GM18909 (cell line): Measurements from ENCODE around the gene SPECC1L.

ENCODE experiments used
- ATAC-seq: cut with Tn5 transposase; IDR thresholded peaks from one replicate; pipeline ENCODE4 v1.9.1; 2021; ENCODE audit warnings: mild to moderate bottlenecking; ENCODE audit not compliant: unreplicated experiment, poor library complexity

The SPECC1L gene

DNA sequence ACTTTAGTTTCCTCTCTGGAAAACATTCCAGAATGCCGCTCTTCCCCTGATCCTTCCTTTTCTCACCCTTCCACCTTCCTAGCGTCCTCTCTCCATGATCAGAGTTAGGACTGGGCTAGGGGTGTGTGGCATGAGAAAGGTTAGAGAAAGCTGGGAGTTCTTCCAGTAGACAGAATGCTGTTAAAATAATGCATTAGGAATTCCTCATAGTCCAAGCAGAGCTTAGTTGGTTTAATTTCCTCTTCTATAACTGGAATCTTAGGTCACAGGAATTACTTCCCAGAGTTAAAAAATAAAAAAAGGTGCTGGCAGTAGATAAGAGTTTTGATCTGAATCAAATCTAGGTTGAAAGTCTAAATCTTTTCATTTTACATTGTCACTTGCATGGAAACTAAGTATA, 119.5 kb downstream of the SPECC1L start:
- ATAC-seq, result no peak

GRCh38 chr22:24390576-24390975, 119.9 kb downstream of the SPECC1L start:
- ATAC-seq, result no peak

DNA sequence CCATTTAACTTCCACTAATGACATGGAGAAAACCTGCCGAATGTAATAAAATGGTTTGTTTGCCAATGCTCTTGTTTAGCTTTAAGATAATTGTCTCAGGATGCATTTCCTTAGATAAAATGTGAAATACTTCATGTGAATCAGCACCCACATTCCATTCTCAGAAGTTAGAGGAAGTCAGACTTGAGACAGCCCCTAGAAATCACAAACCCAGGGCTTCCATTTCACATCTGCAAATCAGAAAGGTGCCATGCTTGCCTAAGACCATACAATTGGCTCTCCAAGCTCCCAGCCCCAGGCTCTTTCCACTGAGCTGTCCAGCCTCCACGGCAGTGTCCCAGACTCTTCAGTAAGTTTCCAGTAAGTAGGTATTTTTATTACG, 121.2 kb downstream of the SPECC1L start:
- no peak for ATAC-seq

DNA sequence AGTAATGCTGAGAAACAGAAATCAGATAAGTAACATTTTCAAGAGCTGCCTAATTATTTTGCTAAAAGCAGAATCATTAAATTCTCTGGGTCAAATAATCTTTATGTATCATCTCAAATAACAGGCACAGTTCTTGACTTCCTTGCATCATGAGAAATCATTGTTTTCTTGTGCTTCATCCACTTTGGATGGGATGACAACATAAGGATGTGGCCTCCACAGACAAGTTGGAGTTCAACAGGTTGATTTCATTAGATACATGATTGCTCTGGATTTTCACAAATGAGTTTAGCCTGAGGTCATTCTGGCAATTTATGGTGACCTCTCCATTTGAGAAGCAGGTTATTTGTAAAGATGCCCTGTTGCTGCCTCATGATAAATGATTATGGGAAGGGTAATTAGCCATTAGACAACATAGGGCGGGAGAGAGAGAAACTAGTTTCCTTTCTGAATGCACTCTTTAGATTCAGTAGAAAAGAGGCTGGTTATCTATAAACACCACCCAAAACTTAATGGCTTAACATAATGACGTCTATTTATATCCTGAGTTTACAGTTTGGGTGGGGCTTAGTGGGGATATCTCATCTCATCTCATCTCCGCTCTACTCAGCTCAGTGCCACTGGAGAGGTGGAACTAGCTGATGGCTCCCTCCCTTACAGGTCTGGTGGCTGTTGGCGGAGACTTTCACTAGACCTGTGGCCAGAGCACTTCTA, 121.7 kb downstream of the SPECC1L start:
- ATAC-seq, result no peak

GRCh38 chr22:24393012-24393559, 122.5 kb downstream of the SPECC1L start:
- no peak for ATAC-seq

- no peak for ATAC-seq
Measured at GRCh38 chr22:24393848-24394247, 123.2 kb downstream of the SPECC1L start.

DNA sequence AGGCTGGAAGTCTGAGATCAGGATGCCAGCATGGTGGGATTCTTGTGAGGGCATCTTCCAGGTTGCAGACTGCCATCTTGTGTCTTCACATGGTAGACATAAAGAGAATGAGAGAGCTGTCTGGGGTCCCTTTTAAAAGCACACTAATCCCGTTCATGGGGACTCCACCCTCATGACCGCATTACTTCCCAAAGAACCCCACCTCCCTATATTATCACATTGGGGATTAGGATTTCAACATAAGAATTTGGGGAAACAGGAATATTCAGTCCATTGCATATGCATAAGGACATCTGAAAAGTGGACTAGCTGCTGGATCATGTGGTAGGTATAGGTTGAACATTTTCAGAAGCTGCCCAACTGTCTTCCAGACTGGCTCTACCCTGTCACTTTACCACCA, 123.6 kb downstream of the SPECC1L start:
- ATAC-seq, result no peak

- no peak for ATAC-seq
Measured at GRCh38 chr22:24398409-24398808, 127.8 kb downstream of the SPECC1L start.

GRCh38 chr22:24400034-24400725, 129.5 kb downstream of the SPECC1L start:
- no peak for ATAC-seq

- no peak for ATAC-seq
Measured at GRCh38 chr22:24400726-24401596, 130.3 kb downstream of the SPECC1L start.

- ATAC-seq, result no peak
Measured at GRCh38 chr22:24401931-24402367, 131.3 kb downstream of the SPECC1L start.

DNA sequence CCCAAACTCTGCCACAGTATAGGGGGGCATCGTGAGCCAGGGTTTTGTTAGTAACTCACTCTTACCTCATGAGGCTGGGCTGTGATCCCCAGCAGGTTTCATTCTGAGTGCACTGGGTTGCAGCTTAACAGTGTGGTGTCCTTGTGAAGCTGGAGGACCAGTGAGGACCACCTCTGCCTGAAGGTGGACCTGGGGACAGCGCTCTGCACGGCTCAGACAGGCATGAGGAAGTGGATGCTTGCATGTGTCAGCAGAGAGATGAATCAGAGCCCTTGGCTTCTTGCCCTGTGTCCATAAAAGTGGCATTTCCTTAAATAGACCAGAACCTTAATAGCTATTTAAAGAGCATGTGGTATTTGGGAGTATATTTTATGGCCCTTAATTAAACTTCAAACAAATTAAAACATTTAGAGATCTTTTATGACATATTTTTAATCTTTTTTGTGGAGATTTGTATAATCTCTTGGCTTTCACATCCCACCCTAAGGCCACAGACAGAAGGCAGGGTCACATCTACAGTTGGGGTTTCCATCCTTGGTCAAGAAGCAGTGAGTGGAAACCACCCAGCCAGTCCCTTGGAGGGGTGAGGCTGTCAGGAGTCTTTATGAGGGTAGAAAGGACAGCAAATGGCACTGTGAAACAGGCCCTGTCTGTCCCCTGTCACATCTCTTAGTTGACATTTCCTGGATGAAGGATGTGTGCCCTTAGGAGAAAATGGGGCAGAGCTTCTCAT, 132.0 kb downstream of the SPECC1L start:
- peak; percentile 39 for ATAC-seq

- no peak for ATAC-seq
Measured at GRCh38 chr22:24403346-24403745, 132.7 kb downstream of the SPECC1L start.

DNA sequence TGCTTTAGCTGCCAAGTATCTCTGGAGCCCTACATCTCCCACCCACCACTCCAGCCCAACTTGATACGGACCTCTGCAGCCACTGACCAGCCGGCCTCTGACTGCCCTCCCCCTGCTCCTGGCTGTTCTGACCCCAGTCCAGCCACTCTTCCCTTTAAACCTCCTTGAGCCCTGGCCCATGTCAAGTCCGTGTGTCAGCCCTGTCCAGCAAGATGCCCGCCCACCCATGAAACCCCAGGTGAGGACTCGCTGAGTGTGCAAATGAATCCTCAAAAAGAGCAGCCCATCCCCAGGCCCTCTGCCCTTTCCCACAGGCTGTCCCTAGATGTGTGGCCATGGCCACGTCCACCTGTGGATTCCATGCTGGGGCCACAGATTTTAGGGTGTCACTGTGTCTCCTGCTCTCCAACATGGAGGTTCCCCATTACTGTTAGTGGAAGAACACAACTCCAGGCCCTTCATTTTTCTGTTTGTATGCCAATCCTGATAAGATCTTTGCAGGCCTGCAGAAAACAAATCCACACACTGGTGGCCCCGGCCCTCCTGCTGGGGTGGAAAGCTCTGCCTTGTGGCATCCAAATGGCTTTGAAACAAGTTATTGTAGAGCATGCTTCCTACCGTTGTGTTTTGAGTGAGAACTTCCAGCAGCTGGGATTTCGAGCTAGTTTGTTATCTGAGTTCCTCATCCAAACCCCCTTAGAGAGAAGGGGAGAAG, 134.1 kb downstream of the SPECC1L start:
- no peak for ATAC-seq

GRCh38 chr22:24405631-24406321, 135.1 kb downstream of the SPECC1L start:
- no peak for ATAC-seq

DNA sequence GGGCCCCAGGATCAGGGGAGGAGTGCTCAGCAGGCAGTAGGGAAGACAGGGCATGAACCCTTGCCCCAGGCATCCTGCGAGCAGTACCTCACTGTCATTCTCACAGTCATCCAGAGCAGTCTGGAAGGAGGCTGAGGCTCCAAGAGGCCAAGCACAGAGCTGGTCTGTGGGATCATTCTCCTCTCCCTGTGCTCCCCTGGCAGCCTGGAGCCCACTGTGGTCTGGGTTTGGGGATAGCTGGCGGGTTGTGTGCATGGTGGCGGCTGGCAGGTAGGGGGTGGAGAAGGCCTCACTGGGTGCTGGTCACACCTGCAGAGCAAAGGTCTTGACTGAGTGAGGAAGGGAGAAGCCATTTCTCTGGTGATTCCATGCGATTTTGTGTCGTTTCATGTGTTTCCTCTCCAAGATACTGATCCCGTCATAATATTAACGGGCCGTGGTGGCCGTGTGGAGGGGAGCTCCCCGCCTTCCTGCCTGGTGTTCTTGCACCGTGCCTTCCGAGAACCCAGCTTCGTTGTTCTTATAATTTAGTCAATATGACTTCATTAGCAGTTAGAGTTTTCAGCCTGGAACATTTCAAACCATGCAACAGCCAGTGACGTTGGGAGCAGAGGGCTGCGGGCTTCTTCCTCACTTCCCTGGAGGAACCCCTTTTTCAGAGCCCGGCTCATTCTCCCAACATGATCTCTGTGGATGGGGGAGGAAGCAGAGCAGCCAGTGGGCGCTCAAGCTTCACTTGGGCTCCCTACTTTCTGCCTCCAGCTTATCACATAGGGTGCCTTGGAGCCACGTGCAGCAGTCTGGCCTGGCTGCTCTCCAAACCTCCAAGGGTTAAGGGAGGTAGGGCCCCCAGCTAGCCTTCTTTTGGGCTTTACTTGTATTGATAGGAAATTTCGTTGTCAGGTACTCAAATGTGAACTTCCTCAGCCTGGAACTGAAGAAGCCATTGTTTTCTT, 136.0 kb downstream of the SPECC1L start:
- no peak for ATAC-seq

GRCh38 chr22:24407278-24407665, 136.6 kb downstream of the SPECC1L start:
- ATAC-seq, result no peak

DNA sequence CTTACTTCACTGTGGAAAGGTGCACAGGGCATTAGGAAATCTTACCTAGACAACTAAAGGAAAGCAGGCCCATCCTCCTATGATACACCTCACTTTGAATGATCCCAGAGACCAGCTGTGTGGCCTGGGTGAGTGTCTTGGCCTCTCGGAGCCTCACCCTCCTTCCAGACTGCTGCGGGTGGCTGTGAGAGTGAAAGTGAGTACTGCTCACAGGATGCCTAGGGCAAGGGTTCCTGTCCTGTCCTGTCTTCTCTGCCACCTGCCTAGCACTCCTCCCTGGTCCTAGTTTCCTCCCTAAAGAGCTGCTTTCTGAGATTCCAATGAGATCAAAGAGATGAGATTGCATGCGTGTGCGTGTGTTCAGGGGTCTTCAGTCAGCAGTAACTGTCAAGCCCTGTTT, 137.3 kb downstream of the SPECC1L start:
- no peak for ATAC-seq
